Cardiac muscle cell (in vitro differentiated cells and primary cell): ENCODE results near the gene BRF1. TPM values are rescaled to one million over a fixed set of nuclear protein-coding genes. Genes with fewer than 3 reads are reported as not detected.

Source experiments
- DNase-seq, 2 donors: peaks; one replicate each; pipeline versions ENCODE4 v3.0.0 to v3.0.0-alpha.2; 2010 to 2017; ENCODE audit warnings: low read depth in 1 of 2, low spot score in 1 of 2
- H3K27ac ChIP-seq: fragments of 200-600 bp; sonication (generic); 2 replicates; pipeline ENCODE4 v1.5.1; 2016
- H3K27me3 ChIP-seq: fragments of 200-600 bp; sonication (generic); 2 replicates; pipeline ENCODE4 v1.6.0; 2016; ENCODE audit warnings: control low read depth
- H3K36me3 ChIP-seq: fragments of 200-600 bp; sonication (generic); 2 replicates; pipeline ENCODE4 v1.5.1; 2016; ENCODE audit warnings: control low read depth
- H3K4me1 ChIP-seq: fragments of 200-600 bp; sonication (generic); 2 replicates; pipeline ENCODE4 v1.8.1; 2017; ENCODE audit warnings: low read depth, mild to moderate bottlenecking, mixed run types
- H3K4me3 ChIP-seq: fragments of 200-600 bp; sonication (generic); 2 replicates; pipeline ENCODE4 v1.5.1; 2016; ENCODE audit warnings: mild to moderate bottlenecking
- H3K9me3 ChIP-seq: fragments of 200-600 bp; sonication (generic); 2 replicates; pipeline ENCODE4 v1.5.1; 2017; ENCODE audit warnings: low read depth, mild to moderate bottlenecking, control low read depth
- polyA plus RNA-seq: library from polyadenylated mRNA; unstranded; fragments of >200 nt; fragmentation: Nextera tagmentation; extraction: Ambion mirVana; gene quantifications from 2 replicates; pipeline ENCODE4 v1.2.1, GENCODE V29; 2016
- total RNA-seq: library from RNA; depleted of rRNA; stranded (reverse); fragments of >200 nt; gene quantifications from 2 replicates; pipeline ENCODE4 v1.2.3, GENCODE V29; 2016
- TF ChIP-seq, protein P1 (sequence below): IDR thresholded peaks from 2 replicates; pipeline ENCODE4 v1.5.1; 2012; ENCODE audit warnings: low read depth, mild to moderate bottlenecking, low read length

Gene BRF1
- total and polyA plus RNA-seq, 2 experiments from 2014 or later, result 26.6 to 82.2 TPM

DNA sequence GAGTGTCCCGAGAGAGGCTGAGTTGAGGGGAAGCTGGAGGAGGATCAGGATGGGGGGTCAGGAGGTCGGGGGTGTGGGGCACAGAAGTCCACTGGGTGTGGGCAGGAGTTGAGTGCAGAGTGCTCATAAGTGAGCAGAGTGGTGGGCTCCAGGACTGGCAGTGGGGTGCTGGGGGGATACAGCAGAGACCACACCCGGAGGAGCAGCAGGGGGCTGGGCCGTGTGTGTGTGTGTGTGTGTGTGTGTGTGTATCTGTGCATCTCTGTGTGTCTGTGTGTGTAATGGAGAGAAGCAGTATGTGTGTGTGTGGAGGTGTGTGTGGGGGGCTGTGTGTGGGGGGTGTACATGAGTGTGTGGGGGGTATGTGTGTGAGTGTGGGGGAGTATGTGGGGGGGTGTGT is 114.8 kb downstream of the BRF1 start:
- Histone ChIP-seq H3K27me3 (peaks cover 47% of the 10 kb centered on the region), H3K4me1 (no peaks in the 10 kb centered on the region), H3K4me3 (no peak overlapping the region), H3K9me3 (no peaks in the 10 kb centered on the region), H3K27ac (no peak overlapping the region), H3K36me3 (no peaks in the 10 kb centered on the region)
- DNase-seq, result no peak
- TF ChIP-seq, protein P1, sequence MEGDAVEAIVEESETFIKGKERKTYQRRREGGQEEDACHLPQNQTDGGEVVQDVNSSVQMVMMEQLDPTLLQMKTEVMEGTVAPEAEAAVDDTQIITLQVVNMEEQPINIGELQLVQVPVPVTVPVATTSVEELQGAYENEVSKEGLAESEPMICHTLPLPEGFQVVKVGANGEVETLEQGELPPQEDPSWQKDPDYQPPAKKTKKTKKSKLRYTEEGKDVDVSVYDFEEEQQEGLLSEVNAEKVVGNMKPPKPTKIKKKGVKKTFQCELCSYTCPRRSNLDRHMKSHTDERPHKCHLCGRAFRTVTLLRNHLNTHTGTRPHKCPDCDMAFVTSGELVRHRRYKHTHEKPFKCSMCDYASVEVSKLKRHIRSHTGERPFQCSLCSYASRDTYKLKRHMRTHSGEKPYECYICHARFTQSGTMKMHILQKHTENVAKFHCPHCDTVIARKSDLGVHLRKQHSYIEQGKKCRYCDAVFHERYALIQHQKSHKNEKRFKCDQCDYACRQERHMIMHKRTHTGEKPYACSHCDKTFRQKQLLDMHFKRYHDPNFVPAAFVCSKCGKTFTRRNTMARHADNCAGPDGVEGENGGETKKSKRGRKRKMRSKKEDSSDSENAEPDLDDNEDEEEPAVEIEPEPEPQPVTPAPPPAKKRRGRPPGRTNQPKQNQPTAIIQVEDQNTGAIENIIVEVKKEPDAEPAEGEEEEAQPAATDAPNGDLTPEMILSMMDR, result no peak

DNA sequence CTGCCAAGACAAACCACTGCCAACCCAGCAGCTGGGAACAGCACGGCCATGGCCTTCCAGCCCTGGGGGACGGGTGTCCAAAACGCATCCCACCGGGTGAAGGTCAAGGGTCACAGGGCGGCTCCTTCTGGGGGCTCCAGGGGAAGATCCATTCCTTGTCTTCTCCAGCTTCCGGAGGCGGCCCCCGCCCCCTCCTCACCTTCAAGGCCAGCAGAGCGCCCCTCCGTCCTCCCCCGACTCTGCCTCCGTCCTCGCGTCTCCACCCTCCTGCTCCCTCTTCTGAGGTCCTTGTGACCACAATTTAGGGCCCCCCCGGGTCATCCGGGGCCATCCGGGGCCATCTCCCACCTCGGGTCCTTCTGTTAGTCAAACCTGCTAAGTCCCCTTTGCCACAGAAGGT is 115.8 kb downstream of the BRF1 start:
- TF ChIP-seq, protein P1, result no peak
- H3K36me3 ChIP-seq, result no peaks in the 10 kb centered on the region
- no peak overlapping the region for H3K27ac ChIP-seq
- no peak for DNase-seq
- H3K27me3 ChIP-seq, result peaks cover 47% of the 10 kb centered on the region
- no peak overlapping the region for H3K4me3 ChIP-seq
- no peaks in the 10 kb centered on the region for H3K9me3 ChIP-seq
- no peaks in the 10 kb centered on the region for H3K4me1 ChIP-seq

DNA sequence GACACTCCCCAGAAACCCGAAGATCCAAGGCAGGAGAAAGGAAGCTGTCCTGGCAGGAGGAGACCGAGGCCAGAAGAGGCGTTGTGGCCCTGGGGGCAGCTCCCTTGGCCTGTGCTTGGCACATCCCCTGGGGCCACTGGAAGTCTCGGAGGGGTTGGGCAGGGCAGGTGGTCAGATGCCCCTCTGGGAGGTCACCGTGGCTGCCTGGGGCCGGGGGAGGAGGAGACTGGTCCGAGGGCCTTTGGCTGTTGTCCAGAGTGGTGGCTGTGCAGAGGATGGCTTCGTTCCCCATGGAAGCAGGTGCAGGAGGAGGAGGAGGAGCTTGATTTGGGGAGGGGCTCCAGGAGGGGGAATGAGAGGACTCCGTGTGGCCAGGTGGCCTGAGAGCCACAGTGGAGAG is 116.3 kb downstream of the BRF1 start:
- Histone ChIP-seq H3K36me3 (no peaks in the 10 kb centered on the region), H3K27ac (no peak overlapping the region), H3K9me3 (no peaks in the 10 kb centered on the region), H3K4me3 (no peak overlapping the region), H3K27me3 (peaks cover 47% of the 10 kb centered on the region), H3K4me1 (no peaks in the 10 kb centered on the region)
- no peak for DNase-seq
- TF ChIP-seq, protein P1, result no peak

DNA sequence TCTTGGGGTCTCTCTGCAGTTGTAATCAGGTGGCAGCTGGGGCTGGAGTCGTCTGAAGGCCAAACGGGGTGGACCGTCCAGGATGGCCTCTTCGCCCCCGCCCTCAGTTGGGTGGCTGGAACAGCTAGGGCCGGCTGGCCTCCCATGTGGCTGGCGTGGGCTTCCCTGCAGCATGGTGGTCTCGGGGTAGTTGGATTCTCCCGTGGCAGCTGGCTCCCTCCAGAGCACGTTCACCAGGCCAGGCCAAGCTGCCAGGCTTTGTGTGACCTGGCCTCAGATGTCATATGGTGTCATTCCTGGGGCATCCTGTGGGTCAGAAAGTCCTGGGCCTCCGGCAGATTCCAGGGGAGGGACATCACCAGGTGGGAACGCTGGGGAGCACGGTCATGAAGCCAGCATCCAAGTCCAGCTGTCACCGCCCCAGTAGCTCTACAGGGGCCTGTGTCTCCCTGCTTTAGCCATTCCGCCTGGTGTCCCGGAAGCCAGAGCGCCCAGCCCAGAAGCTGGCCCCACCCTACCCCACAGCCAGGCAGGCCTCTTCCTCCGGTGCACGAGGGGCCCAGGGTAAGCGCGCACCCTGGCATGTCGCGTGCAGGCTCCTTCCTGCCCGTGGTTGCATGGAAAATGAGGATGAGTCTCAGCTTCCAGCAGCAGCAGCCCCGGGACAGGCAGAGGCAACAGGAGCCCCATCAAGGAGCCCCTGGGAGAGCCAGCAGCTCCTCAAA is 118.3 kb downstream of the BRF1 start:
- no peak for DNase-seq
- Histone ChIP-seq H3K9me3 (no peaks in the 10 kb centered on the region), H3K27ac (no peak overlapping the region), H3K4me1 (no peaks in the 10 kb centered on the region), H3K27me3 (peaks cover 47% of the 10 kb centered on the region), H3K36me3 (no peaks in the 10 kb centered on the region), H3K4me3 (no peak overlapping the region)
- TF ChIP-seq, protein P1, result no peak

DNA sequence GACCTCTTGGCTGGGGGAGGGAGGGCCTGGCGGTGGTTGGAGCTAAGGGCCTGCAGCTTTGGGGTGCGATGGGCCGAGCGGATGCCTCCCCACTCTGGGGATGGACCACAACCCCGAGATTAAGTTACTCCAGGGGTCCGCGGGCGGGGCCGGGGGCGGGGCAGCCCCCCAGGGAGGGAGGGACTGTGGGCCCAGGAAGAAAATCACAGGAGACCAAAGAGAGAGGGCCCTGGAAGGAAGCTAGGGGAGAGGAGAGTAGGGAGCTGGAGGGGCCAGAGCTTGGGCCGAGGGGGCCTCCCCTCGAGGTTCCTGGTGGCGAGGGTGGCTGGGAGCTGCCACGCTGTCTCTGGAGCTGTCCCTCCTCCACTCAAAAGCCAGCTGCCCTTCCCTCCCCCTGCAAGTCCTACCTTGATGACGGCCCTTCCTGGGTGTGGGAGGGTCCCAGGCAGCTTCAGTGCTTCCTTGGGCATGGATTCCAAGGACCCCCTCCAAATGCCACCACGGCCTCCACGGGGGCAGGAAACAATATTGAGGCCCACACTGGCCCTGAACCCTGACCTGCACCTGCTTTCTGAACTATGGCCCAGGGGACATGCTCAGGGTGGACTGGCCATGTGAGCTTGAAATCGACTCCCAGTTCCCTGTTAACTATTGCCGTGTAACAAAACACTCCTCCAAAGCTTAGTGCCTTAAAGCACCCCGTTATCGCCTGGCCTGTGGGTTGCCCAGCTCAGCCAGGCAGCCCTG is 119.1 kb downstream of the BRF1 start:
- H3K4me1 ChIP-seq, result no peaks in the 10 kb centered on the region

More for the DNA sequence above, 119.1 kb downstream of the BRF1 start:
- H3K4me3 ChIP-seq, result peak overlapping the region; percentile 65
- no peaks in the 10 kb centered on the region for H3K36me3 ChIP-seq
- H3K27me3 ChIP-seq, result peaks cover 47% of the 10 kb centered on the region
- no peaks in the 10 kb centered on the region for H3K9me3 ChIP-seq
- H3K27ac ChIP-seq, result no peak overlapping the region
- TF ChIP-seq, protein P1, result no peak
- DNase-seq, result no peak
